Measurements from ENCODE around the gene TYW1B.
A peak's percentile ranks its signal among the peaks of the same experiment; 100 is the strongest.
"Not testable (repeated sequence)": the region's sequence is repeated elsewhere in the genome, so short reads cannot be mapped to it uniquely, and the experiment has no call there.

Gene TYW1B

DNA sequence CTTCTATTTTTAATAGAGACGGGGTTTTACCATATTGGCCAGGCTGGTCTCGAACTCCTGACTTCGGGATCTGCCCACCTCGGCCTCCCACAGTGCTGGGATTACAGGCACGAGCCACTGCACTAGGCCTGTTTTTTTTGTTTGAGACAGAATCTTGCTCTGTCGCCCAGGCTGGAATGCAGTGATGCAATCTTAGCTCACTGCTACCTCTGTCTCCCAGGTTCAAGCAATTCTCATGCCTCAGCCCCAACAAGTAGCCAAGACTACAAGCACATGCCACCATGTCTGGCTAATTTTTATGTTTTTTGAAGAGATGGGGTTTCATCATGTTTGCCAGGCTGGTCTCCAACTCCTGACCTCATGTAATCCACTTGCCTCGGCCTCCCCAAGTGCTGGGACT, 73.7 kb downstream of the TYW1B start:
- no peak for DNase-seq (ENCODE audit: low spot score)

- no peak for DNase-seq (ENCODE audit: low spot score)
Observed at GRCh38 chr7:72753781-72754180, 74.2 kb downstream of the TYW1B start.

DNA sequence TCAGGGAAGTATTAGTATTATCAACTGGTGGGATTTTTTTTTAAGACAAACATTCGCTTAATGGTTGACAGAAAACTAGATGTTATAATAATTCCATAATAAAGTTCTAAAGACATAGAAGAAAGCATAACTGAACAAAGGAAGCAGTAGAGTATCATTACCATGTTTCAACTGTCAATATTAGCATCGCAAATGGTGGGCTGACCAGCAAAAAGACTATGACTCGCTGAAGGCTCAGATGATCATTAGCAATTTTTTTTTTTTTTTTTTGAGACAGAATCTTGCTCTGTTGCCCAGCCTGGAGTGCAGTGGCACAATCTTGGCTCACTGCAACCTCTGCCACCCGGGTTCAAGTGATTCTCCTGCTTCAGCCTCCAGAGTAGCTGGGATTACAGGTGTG, 74.8 kb downstream of the TYW1B start:
- not testable (repeated sequence) for DNase-seq (ENCODE audit: low spot score)

GRCh38 chr7:72751978-72752377, 76.0 kb downstream of the TYW1B start:
- no peak for DNase-seq (ENCODE audit: low spot score)

- DNase-seq (ENCODE audit: low spot score): no peak
Observed at GRCh38 chr7:72751378-72751777, 76.6 kb downstream of the TYW1B start.

DNA sequence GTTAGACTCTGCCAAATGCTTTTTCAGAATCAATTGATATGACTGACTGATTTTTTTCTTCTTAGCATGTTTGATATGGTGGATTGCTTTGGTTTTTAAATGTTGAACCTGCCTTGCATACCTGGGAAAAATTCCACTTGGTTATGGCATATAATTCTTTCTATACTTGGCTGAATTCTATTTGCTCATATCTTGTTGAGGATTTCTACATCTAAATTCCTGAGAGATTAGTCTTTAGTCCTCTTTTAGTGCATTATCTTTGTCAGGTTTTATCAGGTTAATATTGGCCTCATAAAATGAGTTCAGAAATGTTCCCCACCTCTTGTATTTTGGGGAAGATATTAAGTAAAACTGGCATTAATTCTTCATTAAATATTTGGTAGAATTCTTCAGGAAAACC, 79.4 kb downstream of the TYW1B start:
- DNase-seq (ENCODE audit: low spot score): not testable (repeated sequence)

- not testable (repeated sequence) for DNase-seq (ENCODE audit: low spot score)
Observed at GRCh38 chr7:72744244-72744926, 83.6 kb downstream of the TYW1B start.

DNA sequence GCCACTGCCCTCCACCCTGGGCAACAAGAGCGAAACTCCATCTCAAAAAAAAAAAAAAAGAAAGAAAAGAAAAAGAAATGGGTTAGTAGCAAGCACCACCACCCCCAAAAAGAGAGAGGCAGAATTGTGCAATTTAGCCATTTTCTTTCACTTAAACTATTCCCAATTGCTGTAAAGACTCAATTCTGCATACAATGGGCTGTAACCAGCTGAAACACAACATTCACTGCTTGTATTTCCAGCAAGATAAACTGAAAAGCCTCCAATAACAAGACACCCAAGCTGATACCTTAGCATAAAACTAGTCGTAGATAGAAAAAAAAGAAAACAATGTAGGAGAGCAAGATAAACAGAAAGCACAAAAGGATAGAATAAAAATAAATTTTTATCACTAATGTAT, 84.2 kb downstream of the TYW1B start:
- DNase-seq (ENCODE audit: low spot score): not testable (repeated sequence)

DNA sequence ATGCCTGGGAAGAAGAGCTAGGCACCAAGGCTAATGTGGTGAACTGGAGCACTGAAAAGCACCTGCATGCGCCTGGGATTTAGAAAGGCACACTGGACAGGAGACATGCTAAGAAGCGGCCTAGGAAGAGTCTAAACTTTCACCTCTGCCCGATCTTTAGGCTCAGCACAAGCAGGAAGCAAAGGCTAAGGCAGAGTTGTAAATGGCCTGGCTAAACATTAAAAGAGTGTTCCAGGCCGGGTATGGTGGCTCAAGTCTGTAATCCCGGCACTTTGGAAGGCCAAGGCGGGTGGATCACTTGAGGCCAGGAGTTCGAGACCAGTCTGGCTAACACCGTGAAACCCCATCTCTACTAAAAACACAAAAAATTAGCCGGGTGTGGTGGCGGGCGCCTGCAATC, 88.3 kb downstream of the TYW1B start:
- not testable (repeated sequence) for DNase-seq (ENCODE audit: low spot score)

- not testable (repeated sequence) for DNase-seq (ENCODE audit: low spot score)
Observed at GRCh38 chr7:72735855-72736254, 92.1 kb downstream of the TYW1B start.

DNA sequence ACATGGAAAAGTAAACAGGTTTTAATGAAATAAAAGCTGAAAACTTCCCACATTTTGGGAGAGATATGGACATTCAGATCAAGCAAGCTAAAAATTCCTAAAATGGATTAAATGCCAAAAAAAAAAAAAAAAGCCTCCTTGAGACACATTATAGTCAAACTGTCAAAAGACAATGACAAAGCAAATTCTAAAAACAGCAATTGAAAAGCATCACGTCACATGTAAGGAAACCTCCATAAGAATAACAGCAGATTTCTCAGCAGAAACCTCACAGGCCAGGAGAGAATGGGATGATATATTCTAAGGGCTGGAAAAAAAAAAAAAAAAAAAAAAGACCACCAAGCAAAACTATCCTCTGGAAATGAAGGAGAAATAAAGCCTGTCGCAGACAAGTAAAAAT, 97.2 kb downstream of the TYW1B start:
- DNase-seq (ENCODE audit: low spot score): not testable (repeated sequence)

- DNase-seq (ENCODE audit: low spot score): not testable (repeated sequence)
Observed at GRCh38 chr7:72730384-72730783, 97.6 kb downstream of the TYW1B start.

GRCh38 chr7:72729130-72729529, 98.9 kb downstream of the TYW1B start:
- not testable (repeated sequence) for DNase-seq (ENCODE audit: low spot score)

- peak; percentile 15 for DNase-seq (ENCODE audit: low spot score)
Observed at GRCh38 chr7:72722694-72723093, 105.3 kb downstream of the TYW1B start.

DNA sequence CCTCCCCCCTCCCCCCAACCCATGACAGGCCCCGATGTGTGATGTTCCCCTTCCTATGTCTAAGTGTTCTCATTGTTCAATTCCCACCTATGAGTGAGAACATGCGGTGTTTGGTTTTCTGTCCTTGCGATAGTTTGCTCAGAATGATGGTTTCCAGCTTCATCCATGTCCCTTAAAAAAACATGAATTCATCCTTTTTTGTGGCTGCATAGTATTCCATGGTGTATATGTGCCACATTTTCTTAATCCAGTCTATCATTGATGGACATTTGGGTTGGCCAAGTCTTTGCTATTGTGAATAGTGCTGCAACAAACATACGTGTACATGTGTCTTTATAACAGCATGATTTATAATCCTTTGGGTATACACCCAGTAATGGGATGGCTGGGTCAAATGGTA, 107.1 kb downstream of the TYW1B start:
- not testable (repeated sequence) for DNase-seq (ENCODE audit: low spot score)

GRCh38 chr7:72717252-72717774, 110.7 kb downstream of the TYW1B start:
- not testable (repeated sequence) for DNase-seq (ENCODE audit: low spot score)

GRCh38 chr7:72711927-72712326, 116.1 kb downstream of the TYW1B start:
- DNase-seq (ENCODE audit: low spot score): not testable (repeated sequence)

- DNase-seq (ENCODE audit: low spot score): no peak
Observed at GRCh38 chr7:72710983-72711382, 117.0 kb downstream of the TYW1B start.

- DNase-seq (ENCODE audit: low spot score): no peak
Observed at GRCh38 chr7:72709909-72710308, 118.1 kb downstream of the TYW1B start.

DNA sequence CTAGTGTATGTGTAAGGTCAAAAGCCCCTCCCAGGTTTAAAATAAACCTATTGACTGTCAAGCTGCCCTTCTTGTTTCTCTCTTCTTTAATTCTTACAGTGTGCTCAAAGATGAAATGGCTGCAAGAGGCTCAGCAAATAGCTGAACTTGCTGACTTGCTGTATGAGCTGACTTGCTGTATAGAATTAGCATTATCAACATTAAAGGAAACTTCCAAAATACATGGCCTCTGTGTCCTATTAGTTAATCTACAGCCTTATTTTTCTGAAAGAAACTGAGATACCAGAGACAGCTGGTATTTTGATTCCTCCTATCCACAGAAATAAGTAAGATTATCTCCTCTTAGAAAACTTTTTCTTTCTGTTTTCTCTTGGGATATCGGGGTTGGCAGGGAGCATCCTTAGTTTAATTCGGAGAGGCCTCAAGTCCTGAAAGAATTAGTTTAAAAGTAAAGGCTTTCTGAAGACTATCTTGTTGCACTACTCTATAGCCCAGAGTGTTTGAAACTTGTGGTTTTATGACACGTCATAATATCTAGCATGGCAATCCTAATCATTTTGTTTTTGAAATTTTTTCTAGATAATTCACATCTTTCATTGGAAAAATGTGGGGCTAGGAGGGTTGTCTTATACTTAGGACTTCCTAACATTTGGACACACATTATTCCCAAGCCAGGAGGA, 119.5 kb downstream of the TYW1B start:
- DNase-seq (ENCODE audit: low spot score): not testable (repeated sequence)

DNA sequence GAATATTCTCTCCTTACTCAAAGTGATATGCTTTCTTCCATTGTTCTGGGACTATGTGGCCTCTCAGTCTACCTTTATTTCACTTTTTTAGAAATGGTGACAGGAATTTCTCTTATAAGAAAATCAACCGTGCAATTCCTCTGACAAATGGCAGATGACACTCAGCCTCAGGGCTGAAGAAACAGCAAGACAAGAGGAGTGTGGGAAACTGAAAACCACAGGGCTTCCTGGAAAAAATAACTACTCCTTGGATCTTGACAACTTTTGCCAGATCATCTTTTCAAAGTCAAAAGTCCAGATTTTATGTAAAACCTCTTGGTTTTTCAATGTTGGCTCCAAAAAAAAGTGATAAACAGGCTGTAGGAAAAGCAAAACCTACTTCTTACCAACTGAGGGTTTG, 121.5 kb downstream of the TYW1B start:
- no peak for DNase-seq (ENCODE audit: low spot score)

DNA sequence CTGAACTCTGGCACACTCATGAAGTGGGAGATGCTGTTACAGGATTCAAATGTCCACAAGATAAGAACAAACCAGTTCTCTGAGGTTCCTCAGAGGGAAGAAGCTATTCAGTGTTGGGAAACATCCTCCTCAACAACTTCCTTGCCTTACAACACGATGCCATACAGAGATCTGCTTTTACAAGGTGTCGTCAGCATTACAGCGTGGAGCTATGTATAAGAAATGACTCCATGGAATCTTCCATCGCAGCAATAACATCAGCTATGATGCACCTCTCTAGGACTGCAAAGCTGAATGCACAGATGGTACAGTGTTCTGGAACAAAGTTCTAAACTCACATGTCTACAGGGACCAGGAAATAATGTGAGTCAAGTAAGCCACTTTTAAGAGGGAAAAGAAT, 122.3 kb downstream of the TYW1B start:
- DNase-seq (ENCODE audit: low spot score): not testable (repeated sequence)

DNA sequence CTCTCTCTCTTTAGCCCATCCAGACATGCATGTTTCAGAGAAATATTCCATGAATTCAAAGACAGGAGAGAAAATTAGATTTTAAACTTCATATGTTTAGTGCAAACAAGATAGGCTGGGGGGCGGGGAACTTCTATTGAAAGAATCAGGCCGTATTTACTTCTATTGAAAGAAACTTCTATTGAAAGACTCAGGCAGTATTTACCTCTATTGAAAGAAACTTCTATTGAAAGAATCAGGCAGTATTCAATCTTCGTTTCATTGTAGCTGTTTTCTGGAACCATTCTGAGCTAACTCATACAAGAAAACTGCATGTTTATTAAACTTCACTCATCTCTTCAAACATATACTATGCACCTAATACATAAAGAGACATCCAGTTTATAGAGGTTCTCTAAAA, 123.1 kb downstream of the TYW1B start:
- DNase-seq (ENCODE audit: low spot score): no peak

All from HuH-7 (cell line).